ENCODE results near the gene FLYWCH2. TPM values are rescaled to one million over a fixed set of nuclear protein-coding genes. Genes with fewer than 3 reads are reported as not detected.

Gene FLYWCH2
- total and polyA plus RNA-seq, 9 of the 15 experiments (the other 6 are each of a cell fraction or from before 2014, with no cell fraction given): 0.70 to 55.5 (median 7.6) TPM

- WGBS (ENCODE audit: insufficient coverage, low coverage, missing lambda C conversion rate): 6% methylated on average over 5 of the region's 5 CpGs
- intact Hi-C loops (cut with micrococcal nuclease) (no loop called here), in situ Hi-C loops (cut with MboI) (no loop called here)
- Histone ChIP-seq H3K9ac (ENCODE audit: insufficient read depth in 1 of 2, low read depth in 2 of 2, low read length in 2 of 2) (no peak overlapping the region), H3K4me3 (no peak overlapping the region), H3K4me2 (ENCODE audit: insufficient read depth, low read length) (no peak overlapping the region), H3K36me3 (ENCODE audit: control insufficient read depth, insufficient read depth, low read length) (no peaks in the 10 kb centered on the region), H2AFZ (ENCODE audit: low read depth, low read length) (no peak overlapping the region), H4K20me1 (replicated peaks; ENCODE audit: control insufficient read depth, insufficient read depth, low read length) (no peaks in the 10 kb centered on the region), H3K27ac (ENCODE audit: extremely low read depth, low read depth, low read length) (no peak overlapping the region), H3K4me1 (replicated peaks in 1 of 2; ENCODE audit: control insufficient read depth in 2 of 2, insufficient read depth in 2 of 2, low read length in 2 of 2) (peaks cover 7 to 62% of the 10 kb centered on the region in 2 experiments; a peak in 3 of 5 replicates), H3K27me3 (ENCODE audit: control insufficient read depth in 2 of 2, insufficient read depth in 2 of 2, low read length in 2 of 2) (peaks cover 0 to 23% of the 10 kb centered on the region in 2 experiments; a peak in 1 of 5 replicates), H3K9me1 (ENCODE audit: control insufficient read depth, insufficient read depth, low read length) (no peaks in the 10 kb centered on the region), H3K79me2 (ENCODE audit: control insufficient read depth, insufficient read depth, low read length) (no peaks in the 10 kb centered on the region), H3K9me3 (replicated peaks; ENCODE audit: control insufficient read depth, insufficient read depth, low read depth, low read length) (peaks cover 7% of the 10 kb centered on the region)
- FAIRE-seq: no peak
- peak in 3 of 4 experiments; percentile 30 to 61 (median 57) for DNase-seq (ENCODE audit: extremely low read depth in 1 of 4, low spot score in 3 of 4)
- no peak for ATAC-seq
- no TSS peak for BruUV-seq (replicated peaks)
- CTCF ChIA-PET (ENCODE audit: low intra/inter-chr PET ratio): interaction anchor here (0.9 kb wide), 1 partner anchor 13 kb away, joined by 4 read pairs; no protein-coding TSS in a partner anchor
- POLR2A ChIA-PET: interaction anchor here (0.6 kb wide), 1 partner anchor 24 kb away, joined by 3 read pairs; no protein-coding TSS in a partner anchor
- TF ChIP-seq ZNF311 (CRISPR knock-in tag; IDR thresholded peaks at IDR 0.05) (no peak), SFPQ (IDR thresholded peaks at IDR 0.05; ENCODE audit: low read depth, low read length) (no peak), ZNF57 (CRISPR knock-in tag; IDR thresholded peaks at IDR 0.05) (no peak), ETS2 (tag; IDR thresholded peaks at IDR 0.05; ENCODE audit: borderline replicate concordance, poor library complexity, severe bottlenecking) (no peak), ZNF445 (CRISPR knock-in tag; IDR thresholded peaks at IDR 0.05; ENCODE audit: low read depth) (no peak), POLR3A (IDR thresholded peaks at IDR 0.05; ENCODE audit: borderline replicate concordance, extremely low read depth, insufficient read depth, insufficient read length) (no peak), RAD21 (CRISPR knock-in tag; conservative IDR thresholded peaks at IDR 0.05 in 1 of 2, IDR thresholded peaks at IDR 0.05 in 1 of 2) (peak; percentile 31 to 48), PHTF2 (CRISPR knock-in tag; IDR thresholded peaks at IDR 0.05) (no peak), NEUROD1 (IDR thresholded peaks at IDR 0.05; ENCODE audit: borderline replicate concordance, low read depth, low read length, partially characterized antibody) (no peak)
- TF ChIP-seq, protein P1, sequence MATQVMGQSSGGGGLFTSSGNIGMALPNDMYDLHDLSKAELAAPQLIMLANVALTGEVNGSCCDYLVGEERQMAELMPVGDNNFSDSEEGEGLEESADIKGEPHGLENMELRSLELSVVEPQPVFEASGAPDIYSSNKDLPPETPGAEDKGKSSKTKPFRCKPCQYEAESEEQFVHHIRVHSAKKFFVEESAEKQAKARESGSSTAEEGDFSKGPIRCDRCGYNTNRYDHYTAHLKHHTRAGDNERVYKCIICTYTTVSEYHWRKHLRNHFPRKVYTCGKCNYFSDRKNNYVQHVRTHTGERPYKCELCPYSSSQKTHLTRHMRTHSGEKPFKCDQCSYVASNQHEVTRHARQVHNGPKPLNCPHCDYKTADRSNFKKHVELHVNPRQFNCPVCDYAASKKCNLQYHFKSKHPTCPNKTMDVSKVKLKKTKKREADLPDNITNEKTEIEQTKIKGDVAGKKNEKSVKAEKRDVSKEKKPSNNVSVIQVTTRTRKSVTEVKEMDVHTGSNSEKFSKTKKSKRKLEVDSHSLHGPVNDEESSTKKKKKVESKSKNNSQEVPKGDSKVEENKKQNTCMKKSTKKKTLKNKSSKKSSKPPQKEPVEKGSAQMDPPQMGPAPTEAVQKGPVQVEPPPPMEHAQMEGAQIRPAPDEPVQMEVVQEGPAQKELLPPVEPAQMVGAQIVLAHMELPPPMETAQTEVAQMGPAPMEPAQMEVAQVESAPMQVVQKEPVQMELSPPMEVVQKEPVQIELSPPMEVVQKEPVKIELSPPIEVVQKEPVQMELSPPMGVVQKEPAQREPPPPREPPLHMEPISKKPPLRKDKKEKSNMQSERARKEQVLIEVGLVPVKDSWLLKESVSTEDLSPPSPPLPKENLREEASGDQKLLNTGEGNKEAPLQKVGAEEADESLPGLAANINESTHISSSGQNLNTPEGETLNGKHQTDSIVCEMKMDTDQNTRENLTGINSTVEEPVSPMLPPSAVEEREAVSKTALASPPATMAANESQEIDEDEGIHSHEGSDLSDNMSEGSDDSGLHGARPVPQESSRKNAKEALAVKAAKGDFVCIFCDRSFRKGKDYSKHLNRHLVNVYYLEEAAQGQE (IDR thresholded peaks at IDR 0.05; ENCODE audit: borderline replicate concordance): peak; percentile 33; the same call in 1 of the 2 replicates
- TF ChIP-seq, protein P1 (CRISPR knock-in tag; IDR thresholded peaks at IDR 0.05; ENCODE audit: low read depth): no peak
Measured at GRCh38 chr16:2854700-2855309, 28.2 kb upstream of the FLYWCH2 start.
